Right lobe of liver (tissue), 6 donors: ENCODE results near the gene CDON. TPM values are rescaled to one million over a fixed set of nuclear protein-coding genes. Genes with fewer than 3 reads are reported as not detected.

Experiments used
- ATAC-seq, 4 donors: fragments of 200-7000 bp; cut with Tn5 transposase; one replicate each; pipeline ENCODE4 v1.9.1; 2020; ENCODE audit warnings: mild to moderate bottlenecking in 4 of 4, moderate library complexity in 4 of 4
- DNase-seq, 3 donors: peaks; one replicate each; pipeline ENCODE4 v3.0.0-alpha.2; 2020
- H3K27ac ChIP-seq, 3 donors: fragments of 200-600 bp; one replicate each; pipeline ENCODE4 v1.8.0; 2022
- H3K27me3 ChIP-seq, 2 donors: fragments of 200-600 bp; one replicate each; pipeline ENCODE4 v1.8.0; 2022
- H3K36me3 ChIP-seq, 4 donors: fragments of 200-600 bp; sonication (generic) in 1 of 4; one replicate each; pipeline versions ENCODE4 v1.5.1 to v1.8.0; 2017 to 2022; ENCODE audit warnings: control low read depth in 1 of 4
- H3K4me1 ChIP-seq, 4 donors: fragments of 200-600 bp; sonication (generic) in 1 of 4; one replicate each; pipeline versions ENCODE4 v1.5.1 to v1.8.0; 2017 to 2022; ENCODE audit warnings: control low read depth in 1 of 4
- H3K4me3 ChIP-seq, 3 donors: fragments of 200-600 bp; one replicate each; pipeline ENCODE4 v1.8.0; 2022
- H3K9me3 ChIP-seq, 4 donors: fragments of 200-600 bp; sonication (generic) in 1 of 4; one replicate each; pipeline versions ENCODE4 v1.5.1 to v1.8.0; 2017 to 2022; ENCODE audit warnings: control low read depth in 1 of 4
- CTCF ChIP-seq, 4 donors: fragments of 200-600 bp in 3 of 4; fragments of 450-650 bp in 1 of 4; IDR thresholded peaks; one replicate each; pipeline versions ENCODE4 v1.5.1 to v1.8.0; 2016 to 2022; ENCODE audit warnings: antibody characterized with exemption in 4 of 4, mild to moderate bottlenecking in 2 of 4
- POLR2A ChIP-seq: fragments of 450-650 bp; IDR thresholded peaks from one replicate; pipeline ENCODE4 v1.6.1; 2017; ENCODE audit warnings: antibody characterized with exemption, mild to moderate bottlenecking
- WGBS: methylation state at CpG from one replicate; pipeline ENCODE4 v1.1.6; 2018; ENCODE audit warnings: low coverage, low lambda C conversion rate; ENCODE audit not compliant: insufficient coverage; ENCODE audit errors: missing lambda C conversion rate; 5-methylcytosine and 5-hydroxymethylcytosine counted together
- intact Hi-C, 2 donors: fragments of 100-400 bp; cut with DNase I; formaldehyde crosslinking; loops; one replicate each; pipeline versions ENCODE4 v1.11.2 to v1.14.1; 2022
- total RNA-seq, 6 experiments: library from RNA; depleted of rRNA in 2 of 6; stranded (reverse); fragments of >200 nt in 2 of 6; fragmentation: NEBNext Ultra II Directional in 3 of 6; extraction: Animal tissue kit (Norgen Biotek cat#: 25700) in 3 of 6; gene quantifications; one replicate each; pipeline versions ENCODE4 v1.1.0 to v1.2.4, GENCODE V29; 2016 to 2023
- donor health status: DM: no; HTN: yes; CAD: no.
- donor health status: DM: no; HTN: no; CAD: no.
- donor health status: DM: no; HTN: no; CAD: no.
- donor health status: DM: no; HTN: yes; CAD: no.
- donor health status: DM: no; HTN: yes; CAD: no.

CDON gene
- total RNA-seq, 6 experiments from 2014 or later: 1.8 to 4.1 (median 3.3) TPM

GRCh38 chr11:126072801-126073594, 10.3 kb upstream of the CDON start:
- no peaks in the 10 kb centered on the region for H3K9me3 ChIP-seq
- 61% methylated on average over 9 of the region's 9 CpGs for WGBS
- DNase-seq (no peak), ATAC-seq (no peak)
- H3K4me1 ChIP-seq: peaks cover 0 to 8% (median 0%) of the 10 kb centered on the region in 4 donors
- intact Hi-C loops: no loop called here
- no peak overlapping the region for H3K4me3 ChIP-seq
- H3K27me3 ChIP-seq: no peaks in the 10 kb centered on the region
- no peaks in the 10 kb centered on the region for H3K36me3 ChIP-seq
- no peak overlapping the region for H3K27ac ChIP-seq
- TF ChIP-seq POLR2A: no peak
- no peak for TF ChIP-seq CTCF (IDR thresholded peaks at IDR 0.05)

GRCh38 chr11:126072141-126072741, 9.6 kb upstream of the CDON start:
- TF ChIP-seq POLR2A (no peak), CTCF (IDR thresholded peaks at IDR 0.05) (no peak)
- intact Hi-C loops: no loop called here
- H3K9me3 ChIP-seq: no peaks in the 10 kb centered on the region
- H3K36me3 ChIP-seq: no peaks in the 10 kb centered on the region
- peaks cover 0 to 8% (median 0%) of the 10 kb centered on the region in 4 donors for H3K4me1 ChIP-seq
- WGBS: 58% methylated on average over 5 of the region's 5 CpGs
- DNase-seq (no peak), ATAC-seq (peak in 3 of 4 donors; percentile 41 to 76 (median 48))
- no peak overlapping the region for H3K4me3 ChIP-seq
- H3K27ac ChIP-seq: no peak overlapping the region
- no peaks in the 10 kb centered on the region for H3K27me3 ChIP-seq

- Histone ChIP-seq H3K36me3 (no peaks in the 10 kb centered on the region), H3K9me3 (no peaks in the 10 kb centered on the region), H3K27me3 (no peaks in the 10 kb centered on the region), H3K4me1 (peaks cover 0 to 19% (median 7%) of the 10 kb centered on the region in 4 donors), H3K27ac (peak overlapping the region; percentile 86 to 98 (median 97)), H3K4me3 (peak overlapping the region; percentile 57 to 71 (median 58))
- ATAC-seq (peak; percentile 50 to 65 (median 56)), DNase-seq (peak; percentile 63 to 89 (median 81))
- WGBS: 11% methylated on average over 10 of the region's 10 CpGs
- TF ChIP-seq CTCF (IDR thresholded peaks at IDR 0.05) (no peak), POLR2A (no peak)
- intact Hi-C loops: no loop called here
Observed at GRCh38 chr11:126063507-126063852, 814 bp upstream of the CDON start.

GRCh38 chr11:126061707-126062678, 673 bp downstream of the CDON start:
- Histone ChIP-seq H3K9me3 (no peaks in the 10 kb centered on the region), H3K27me3 (no peaks in the 10 kb centered on the region), H3K4me1 (peaks cover 0 to 19% (median 7%) of the 10 kb centered on the region in 4 donors), H3K4me3 (peak overlapping the region; percentile 57 to 71 (median 58)), H3K36me3 (no peaks in the 10 kb centered on the region), H3K27ac (peak overlapping the region in 1 of 3 donors; percentile 98)
- TF ChIP-seq CTCF (IDR thresholded peaks at IDR 0.05) (peak; percentile 40 to 65 (median 58)), POLR2A (no peak)
- WGBS: 4% methylated on average over 8 of the region's 57 CpGs
- DNase-seq (peak; percentile 40 to 67 (median 60)), ATAC-seq (peak; percentile 24 to 40 (median 30))
- intact Hi-C loops: no loop called here
